ENCODE measurements around the gene CLN5. TPM values are rescaled to one million over a fixed set of nuclear protein-coding genes. Genes with fewer than 3 reads are reported as not detected.
A peak's percentile ranks its signal among the peaks of the same experiment; 100 is the strongest.

CLN5 gene
- total RNA-seq, 4 donors from 2014 or later, result 9.1 to 24.3 (median 21.6) TPM

DNA sequence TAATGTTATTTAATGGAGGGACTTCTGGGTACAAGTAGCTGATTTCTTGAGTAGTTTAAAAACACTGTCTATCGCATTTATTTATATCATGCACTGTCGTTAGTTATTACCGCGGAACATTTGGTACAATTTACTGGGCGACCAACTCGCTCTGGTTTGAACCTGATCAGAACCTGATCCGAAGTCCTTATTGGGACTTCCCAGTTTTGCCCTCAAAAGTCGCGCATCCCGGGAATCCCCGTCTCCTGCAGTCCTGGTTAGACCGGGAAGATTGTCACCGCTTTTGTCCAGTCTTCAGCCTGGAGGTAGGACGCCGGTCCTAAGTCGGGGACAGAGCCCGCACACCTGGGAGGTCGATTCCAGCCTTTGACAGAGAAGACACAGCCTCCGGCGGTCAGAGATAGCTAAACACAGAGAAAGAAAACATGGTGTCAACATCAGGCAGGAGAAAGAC is 694 bp downstream of the CLN5 start:
- H3K4me1 ChIP-seq, result peaks cover 0 to 13% (median 2%) of the 10 kb centered on the region in 4 donors
- peak; percentile 26 to 63 (median 60) for DNase-seq
- H3K27ac ChIP-seq, result peak overlapping the region; percentile 95 to 96 (median 96)
- peaks cover 0 to 24% (median 0%) of the 10 kb centered on the region in 3 donors for H3K36me3 ChIP-seq
- H3K27me3 ChIP-seq, result no peaks in the 10 kb centered on the region
- H3K9me3 ChIP-seq, result no peaks in the 10 kb centered on the region
- TF ChIP-seq, protein P1, sequence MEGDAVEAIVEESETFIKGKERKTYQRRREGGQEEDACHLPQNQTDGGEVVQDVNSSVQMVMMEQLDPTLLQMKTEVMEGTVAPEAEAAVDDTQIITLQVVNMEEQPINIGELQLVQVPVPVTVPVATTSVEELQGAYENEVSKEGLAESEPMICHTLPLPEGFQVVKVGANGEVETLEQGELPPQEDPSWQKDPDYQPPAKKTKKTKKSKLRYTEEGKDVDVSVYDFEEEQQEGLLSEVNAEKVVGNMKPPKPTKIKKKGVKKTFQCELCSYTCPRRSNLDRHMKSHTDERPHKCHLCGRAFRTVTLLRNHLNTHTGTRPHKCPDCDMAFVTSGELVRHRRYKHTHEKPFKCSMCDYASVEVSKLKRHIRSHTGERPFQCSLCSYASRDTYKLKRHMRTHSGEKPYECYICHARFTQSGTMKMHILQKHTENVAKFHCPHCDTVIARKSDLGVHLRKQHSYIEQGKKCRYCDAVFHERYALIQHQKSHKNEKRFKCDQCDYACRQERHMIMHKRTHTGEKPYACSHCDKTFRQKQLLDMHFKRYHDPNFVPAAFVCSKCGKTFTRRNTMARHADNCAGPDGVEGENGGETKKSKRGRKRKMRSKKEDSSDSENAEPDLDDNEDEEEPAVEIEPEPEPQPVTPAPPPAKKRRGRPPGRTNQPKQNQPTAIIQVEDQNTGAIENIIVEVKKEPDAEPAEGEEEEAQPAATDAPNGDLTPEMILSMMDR (IDR thresholded peaks at IDR 0.05), result no peak
- TF ChIP-seq POLR2A (IDR thresholded peaks at IDR 0.05), result no peak
- H3K4me3 ChIP-seq, result peak overlapping the region; percentile 81 to 88 (median 86)

DNA sequence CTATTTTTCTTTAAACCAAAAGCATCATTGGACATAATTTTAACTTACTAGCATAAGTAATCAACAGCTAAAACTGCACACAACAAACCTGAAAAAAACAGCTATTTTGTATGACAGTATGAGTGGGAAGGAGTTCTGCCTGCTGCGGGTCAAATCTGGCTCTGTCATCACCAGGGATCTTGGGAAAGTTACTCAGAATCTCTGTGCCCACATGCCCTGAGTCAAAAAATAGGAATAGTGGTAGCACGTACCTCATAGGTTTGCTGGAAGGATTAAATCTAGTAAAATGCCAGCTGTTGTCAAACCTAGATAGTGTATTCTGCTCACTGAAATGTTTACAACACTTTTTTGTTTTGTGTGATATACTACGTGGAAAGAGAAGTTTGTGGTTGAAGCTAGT is 1.1 kb downstream of the CLN5 start:
- Histone ChIP-seq H3K9me3 (no peaks in the 10 kb centered on the region), H3K27me3 (no peaks in the 10 kb centered on the region), H3K4me3 (peak overlapping the region; percentile 81 to 88 (median 86)), H3K36me3 (peaks cover 0 to 29% (median 0%) of the 10 kb centered on the region in 3 donors), H3K27ac (peak overlapping the region; percentile 95 to 96 (median 96)), H3K4me1 (peaks cover 0 to 13% (median 2%) of the 10 kb centered on the region in 4 donors)
- no peak for TF ChIP-seq POLR2A (IDR thresholded peaks at IDR 0.05)
- TF ChIP-seq, protein P1 (IDR thresholded peaks at IDR 0.05), result no peak
- no peak for DNase-seq

GRCh38 chr13:76993473-76993872 is 1.6 kb downstream of the CLN5 start:
- peaks cover 0 to 33% (median 0%) of the 10 kb centered on the region in 3 donors for H3K36me3 ChIP-seq
- no peak overlapping the region for H3K4me3 ChIP-seq
- H3K9me3 ChIP-seq, result no peaks in the 10 kb centered on the region
- TF ChIP-seq, protein P1 (IDR thresholded peaks at IDR 0.05), result no peak
- no peak for TF ChIP-seq POLR2A (IDR thresholded peaks at IDR 0.05)
- H3K27me3 ChIP-seq, result no peaks in the 10 kb centered on the region
- H3K27ac ChIP-seq, result no peak overlapping the region
- no peak for DNase-seq
- H3K4me1 ChIP-seq, result peaks cover 0 to 13% (median 2%) of the 10 kb centered on the region in 4 donors

DNA sequence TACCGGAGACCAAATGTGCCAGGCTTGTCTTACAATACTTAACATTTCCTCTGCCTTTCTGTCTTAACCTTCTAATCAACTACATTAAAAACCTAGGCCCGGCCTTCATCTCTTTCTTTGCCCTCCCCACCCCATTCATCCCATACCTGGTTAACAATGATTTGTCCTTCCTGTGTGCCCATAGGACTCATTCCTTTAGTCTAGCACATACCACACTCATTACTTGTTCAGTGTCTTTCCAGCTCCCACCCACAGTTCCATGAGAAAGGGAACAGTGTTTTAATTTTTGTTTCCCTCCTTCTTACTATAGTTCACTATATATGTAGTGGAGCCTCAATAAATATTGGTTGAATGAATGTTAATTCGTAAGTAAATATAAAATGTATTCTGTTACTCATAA is 2.4 kb downstream of the CLN5 start:
- no peak for TF ChIP-seq POLR2A (IDR thresholded peaks at IDR 0.05)
- TF ChIP-seq, protein P1 (IDR thresholded peaks at IDR 0.05), result no peak
- no peaks in the 10 kb centered on the region for H3K27me3 ChIP-seq
- H3K36me3 ChIP-seq, result peaks cover 0 to 36% (median 0%) of the 10 kb centered on the region in 3 donors
- H3K4me1 ChIP-seq, result peaks cover 0 to 13% (median 2%) of the 10 kb centered on the region in 4 donors
- no peaks in the 10 kb centered on the region for H3K9me3 ChIP-seq
- H3K4me3 ChIP-seq, result no peak overlapping the region
- H3K27ac ChIP-seq, result no peak overlapping the region
- DNase-seq, result no peak

- DNase-seq, result no peak
Measured at GRCh38 chr13:77000475-77000874, 8.6 kb downstream of the CLN5 start.

More at GRCh38 chr13:77000475-77000874, 8.6 kb downstream of the CLN5 start:
- no peaks in the 10 kb centered on the region for H3K27me3 ChIP-seq
- H3K4me1 ChIP-seq, result peaks cover 0 to 9% (median 0%) of the 10 kb centered on the region in 4 donors
- H3K27ac ChIP-seq, result no peak overlapping the region
- no peaks in the 10 kb centered on the region for H3K9me3 ChIP-seq
- no peak for TF ChIP-seq POLR2A (IDR thresholded peaks at IDR 0.05)
- TF ChIP-seq, protein P1 (IDR thresholded peaks at IDR 0.05), result no peak
- peaks cover 0 to 56% (median 0%) of the 10 kb centered on the region in 3 donors for H3K36me3 ChIP-seq
- H3K4me3 ChIP-seq, result no peak overlapping the region

All from Peyer's patch (tissue), 4 donors.